Stimulated activated CD4-positive, alpha-beta T cell treated with anti-CD3 and anti-CD28 coated beads, Interleukin-1b, Interleukin-23, amount 100 ng/mL, for 1 hour (primary cell): ENCODE data around the gene PTPN18.
A peak's percentile ranks its signal among the peaks of the same experiment; 100 is the strongest.
"Not testable (repeated sequence)": the region's sequence is repeated elsewhere in the genome, so short reads cannot be mapped to it uniquely, and the experiment has no call there.

Source experiments
- DNase-seq, 2 donors: peaks; one replicate each; pipeline ENCODE4 v3.0.0-alpha.2; 2020; ENCODE audit warnings: low read depth in 2 of 2

PTPN18 gene

GRCh38 chr2:130381145-130381544 lies 25.3 kb downstream of the PTPN18 start:
- no peak for DNase-seq

GRCh38 chr2:130381619-130382018 lies 25.8 kb downstream of the PTPN18 start:
- no peak for DNase-seq

GRCh38 chr2:130382313-130382917 lies 26.6 kb downstream of the PTPN18 start:
- DNase-seq: no peak

GRCh38 chr2:130385709-130386108 lies 29.9 kb downstream of the PTPN18 start:
- DNase-seq: no peak

GRCh38 chr2:130387071-130387400 lies 31.2 kb downstream of the PTPN18 start:
- DNase-seq: no peak

- no peak for DNase-seq
Observed at GRCh38 chr2:130387804-130388203, 31.9 kb downstream of the PTPN18 start.

GRCh38 chr2:130388221-130388907 lies 32.5 kb downstream of the PTPN18 start:
- no peak for DNase-seq

GRCh38 chr2:130389358-130389757 lies 33.5 kb downstream of the PTPN18 start:
- no peak for DNase-seq

- no peak for DNase-seq
Observed at GRCh38 chr2:130389783-130390182, 33.9 kb downstream of the PTPN18 start.

- DNase-seq: no peak
Observed at GRCh38 chr2:130390460-130391057, 34.7 kb downstream of the PTPN18 start.

GRCh38 chr2:130391058-130391871 lies 35.4 kb downstream of the PTPN18 start:
- DNase-seq: peak in 1 of 2 donors; percentile 44

- no peak for DNase-seq
Observed at GRCh38 chr2:130391872-130392670, 36.2 kb downstream of the PTPN18 start.

GRCh38 chr2:130393318-130393910 lies 37.6 kb downstream of the PTPN18 start:
- DNase-seq: no peak

GRCh38 chr2:130406280-130406679 lies 50.4 kb downstream of the PTPN18 start:
- not testable (repeated sequence) for DNase-seq

- DNase-seq: not testable (repeated sequence)
Observed at GRCh38 chr2:130416693-130417092, 60.8 kb downstream of the PTPN18 start.

GRCh38 chr2:130418845-130419244 lies 63.0 kb downstream of the PTPN18 start:
- DNase-seq: not testable (repeated sequence)
